Fibroblast of skin of scalp (primary cell): ENCODE measurements around the gene NFIX.
"Not testable (repeated sequence)": the region's sequence is repeated elsewhere in the genome, so short reads cannot be mapped to it uniquely, and the experiment has no call there.

Experiments
- DNase-seq: peaks from one replicate; pipeline ENCODE4 v3.0.0-alpha.2; 2013

The NFIX gene

GRCh38 chr19:12959481-12959880, 35.8 kb upstream of the NFIX start:
- DNase-seq, result no peak

- DNase-seq, result peak; percentile 75
These were observed 30.1 kb upstream of the NFIX start for GRCh38 chr19:12965017-12965811.

- DNase-seq, result no peak
These were observed 29.5 kb upstream of the NFIX start for GRCh38 chr19:12965812-12966135.

- no peak for DNase-seq
These were observed 27.4 kb upstream of the NFIX start for GRCh38 chr19:12967907-12968306.

GRCh38 chr19:12969292-12969988, 25.8 kb upstream of the NFIX start, which contains the start of gene DAND5:
TSS of gene DAND5 (plus strand) at chr19:12969576. CDS start at chr19:12969661, 85 bp downstream.
- DNase-seq, result no peak

- no peak for DNase-seq
These were observed 25.0 kb upstream of the NFIX start for GRCh38 chr19:12970070-12970820.

GRCh38 chr19:12973236-12973635, 22.0 kb upstream of the NFIX start:
- DNase-seq, result no peak

- DNase-seq, result no peak
These were observed 20.7 kb upstream of the NFIX start for GRCh38 chr19:12974301-12975220.

GRCh38 chr19:12975221-12975741, 20.0 kb upstream of the NFIX start:
- no peak for DNase-seq

- not testable (repeated sequence) for DNase-seq
These were observed 19.2 kb upstream of the NFIX start for GRCh38 chr19:12976109-12976508.

- DNase-seq, result no peak
These were observed 15.3 kb upstream of the NFIX start for GRCh38 chr19:12979974-12980373.

- DNase-seq, result no peak
These were observed 12.6 kb upstream of the NFIX start for GRCh38 chr19:12982648-12983047.

- no peak for DNase-seq
These were observed 12.2 kb upstream of the NFIX start for GRCh38 chr19:12983091-12983490.

- DNase-seq, result peak; percentile 83
These were observed 11.6 kb upstream of the NFIX start for GRCh38 chr19:12983542-12984142.

GRCh38 chr19:12984143-12984627, 11.1 kb upstream of the NFIX start:
- DNase-seq, result peak; percentile 26

- no peak for DNase-seq
These were observed 10.6 kb upstream of the NFIX start for GRCh38 chr19:12984683-12985048.

- DNase-seq, result peak; percentile 53
These were observed 10.1 kb upstream of the NFIX start for GRCh38 chr19:12985049-12985776.

- DNase-seq, result no peak
These were observed 8.5 kb upstream of the NFIX start for GRCh38 chr19:12986726-12987125.

- no peak for DNase-seq
These were observed 8.1 kb upstream of the NFIX start for GRCh38 chr19:12987190-12987589.

- no peak for DNase-seq
These were observed 7.5 kb upstream of the NFIX start for GRCh38 chr19:12987781-12988180.

GRCh38 chr19:12990431-12990830, 4.8 kb upstream of the NFIX start:
- DNase-seq, result no peak
